B cell (primary cell): ENCODE measurements around the gene C6orf132. TPM values are rescaled to one million over a fixed set of nuclear protein-coding genes. Genes with fewer than 3 reads are reported as not detected.

Experiments
- ATAC-seq: fragments of 200-7000 bp; cut with Tn5 transposase; one replicate; pipeline ENCODE4 v1.10.0; 2021; ENCODE audit warnings: low read depth, mild to moderate bottlenecking, moderate number of reproducible peaks, moderate library complexity
- CTCF ChIA-PET: fragments of 350-600 bp; sonication (Branson Sonifier 250); formaldehyde crosslinking; loops from one replicate; lab custom pipeline; 2021; ENCODE audit warnings: antibody characterized with exemption, inconsistent platforms; lab: Charles Lee
- POLR2A ChIA-PET: fragments of 350-600 bp; sonication (Branson Sonifier 250); formaldehyde crosslinking; loops from one replicate; lab custom pipeline; 2021; ENCODE audit warnings: antibody characterized with exemption; lab: Charles Lee
- DNase-seq: peaks from one replicate; pipeline ENCODE4 v3.0.0; 2013
- H2AFZ ChIP-seq: 2 replicates; pipeline ENCODE4 v1.6.1; 2012; ENCODE audit warnings: mild to moderate bottlenecking, low read depth, low read length; ENCODE audit not compliant: insufficient read depth, poor library complexity, severe bottlenecking
- H3K27ac ChIP-seq, 2 donors: 1 replicate in 1 of 2; 2 replicates in 1 of 2; pipeline ENCODE4 v1.5.1; 2012 to 2013; ENCODE audit warnings: low read length in 2 of 2, mild to moderate bottlenecking in 2 of 2, moderate library complexity in 1 of 2
- H3K27me3 ChIP-seq, 4 experiments: fragments of 200-600 bp in 1 of 4; sonication (generic) in 1 of 4; replicated peaks in 1 of 4; 1 replicate in 2 of 4; 2 replicates in 2 of 4; pipeline versions ENCODE4 v1.6.1 to v1.7.0; 2013 to 2016; ENCODE audit warnings: low read length in 3 of 4, mild to moderate bottlenecking in 2 of 4, mixed read lengths in 1 of 4, moderate library complexity in 1 of 4; ENCODE audit not compliant: insufficient read depth in 4 of 4, control insufficient read depth in 3 of 4; ENCODE audit errors: control extremely low read depth in 1 of 4
- H3K36me3 ChIP-seq, 2 experiments: replicated peaks in 1 of 2; 1 replicate in 1 of 2; 2 replicates in 1 of 2; pipeline versions ENCODE4 v1.6.1 to v1.7.1; 2013; ENCODE audit warnings: low read length in 1 of 2; ENCODE audit not compliant: insufficient read depth in 2 of 2, control insufficient read depth in 1 of 2; ENCODE audit errors: control extremely low read depth in 1 of 2, extremely low read depth in 1 of 2
- H3K4me1 ChIP-seq, 2 donors: fragments of 200-600 bp in 1 of 2; sonication (generic) in 1 of 2; 1 replicate in 1 of 2; 2 replicates in 1 of 2; pipeline versions ENCODE4 v1.5.1 to v1.6.1; 2013 to 2017; ENCODE audit warnings: low read length in 2 of 2; ENCODE audit not compliant: control insufficient read depth in 2 of 2, insufficient read depth in 2 of 2
- H3K4me2 ChIP-seq: replicated peaks from 2 replicates; pipeline ENCODE3; 2012; ENCODE audit warnings: mild to moderate bottlenecking, low read depth, low read length; ENCODE audit not compliant: poor library complexity, severe bottlenecking
- H3K4me3 ChIP-seq, 5 experiments: fragments of 200-600 bp in 1 of 5; sonication (generic) in 1 of 5; 1 replicate in 3 of 5; 2 replicates in 2 of 5; pipeline versions ENCODE4 v1.5.1 to v1.7.0; 2011 to 2016; ENCODE audit warnings: low read length in 4 of 5, mild to moderate bottlenecking in 4 of 5, low read depth in 2 of 5, control low read depth in 1 of 5, moderate library complexity in 1 of 5; ENCODE audit not compliant: insufficient read depth in 1 of 5; ENCODE audit errors: control extremely low read depth in 1 of 5, extremely low read depth in 1 of 5
- H3K79me2 ChIP-seq: fragments of 200-600 bp; sonication (generic); one replicate; pipeline ENCODE4 v1.6.0; 2016; ENCODE audit warnings: low read length; ENCODE audit not compliant: control insufficient read depth, insufficient read depth
- H3K9ac ChIP-seq: fragments of 200-600 bp; sonication (generic); 2 replicates; pipeline ENCODE4 v1.6.1; 2017; ENCODE audit warnings: mild to moderate bottlenecking, low read length, moderate library complexity
- H3K9me3 ChIP-seq, 3 donors: one replicate each; pipeline versions ENCODE4 v1.6.1 to v1.7.1; 2013; ENCODE audit warnings: low read length in 2 of 3; ENCODE audit not compliant: control insufficient read depth in 2 of 3, insufficient read depth in 1 of 3; ENCODE audit errors: control extremely low read depth in 1 of 3
- H4K20me1 ChIP-seq: 2 replicates; pipeline ENCODE4 v1.6.0; 2012; ENCODE audit warnings: mild to moderate bottlenecking, low read length; ENCODE audit not compliant: insufficient read depth, control insufficient read depth, poor library complexity, severe bottlenecking
- H3K27ac Mint-ChIP-seq: one replicate; pipeline ENCODE4 v1.8.0; 2021; ENCODE audit warnings: mixed read lengths
- H3K27me3 Mint-ChIP-seq: one replicate; pipeline ENCODE4 v1.8.0; 2021; ENCODE audit warnings: mixed read lengths
- H3K4me1 Mint-ChIP-seq: one replicate; pipeline ENCODE4 v1.8.0; 2021; ENCODE audit warnings: mixed read lengths
- H3K4me3 Mint-ChIP-seq: one replicate; pipeline ENCODE4 v1.8.0; 2021; ENCODE audit warnings: mixed read lengths
- H3K9me3 Mint-ChIP-seq: one replicate; pipeline ENCODE4 v1.8.0; 2022; ENCODE audit warnings: mixed read lengths; ENCODE audit not compliant: insufficient read depth
- CTCF ChIP-seq: fragments of 200-600 bp; IDR thresholded peaks from one replicate; pipeline ENCODE4 v1.8.0; 2022; ENCODE audit warnings: antibody characterized with exemption, mild to moderate bottlenecking
- EZH2 ChIP-seq: IDR thresholded peaks from 2 replicates; pipeline ENCODE4 v1.6.1; 2012; ENCODE audit warnings: borderline replicate concordance, low read depth, mild to moderate bottlenecking, moderate library complexity, low read length; ENCODE audit not compliant: insufficient read depth, poor library complexity, severe bottlenecking
- WGBS: methylation state at CpG from one replicate; pipeline ENCODE4 v1.1.5; 2013; ENCODE audit warnings: missing lambda C conversion rate; ENCODE audit not compliant: insufficient coverage; 5-methylcytosine and 5-hydroxymethylcytosine counted together
- intact Hi-C: fragments of 100-400 bp; cut with micrococcal nuclease; formaldehyde crosslinking; loops from one replicate; pipeline ENCODE4 v1.10.0; 2022
- polyA plus RNA-seq: library from polyadenylated mRNA; depleted of rRNA; stranded (reverse); fragments of >200 nt; gene quantifications from 2 replicates; pipeline ENCODE4 v1.2.3, GENCODE V29; 2012
- total RNA-seq, 2 donors: library from RNA; stranded (reverse); fragments of 120-200 nt in 1 of 2; gene quantifications; 1 replicate in 1 of 2; 2 replicates in 1 of 2; pipeline versions ENCODE4 v1.2.3 to v1.2.4, GENCODE V29; 2013 to 2022

The C6orf132 gene
- total and polyA plus RNA-seq, 2 donors (not counting 1 experiment from before 2014, with no cell fraction given): 0.05 TPM; not detected in 1

- POLR2A ChIA-PET: no interaction called here
- Histone ChIP-seq H3K4me1 (peaks cover 29 to 37% of the 10 kb centered on the region in 2 donors), H2AFZ (no peak overlapping the region), H3K36me3 (no peaks in the 10 kb centered on the region), H3K9me3 (peaks cover 0 to 4% (median 0%) of the 10 kb centered on the region in 3 donors), H3K79me2 (no peaks in the 10 kb centered on the region), H3K4me2 (no peak overlapping the region), H3K27me3 (peaks cover 0 to 23% (median 12%) of the 10 kb centered on the region in 4 experiments), H3K4me3 (no peak overlapping the region), H3K27ac (no peak overlapping the region), H4K20me1 (no peaks in the 10 kb centered on the region), H3K9ac (no peak overlapping the region)
- Mint-ChIP-seq H3K9me3 (no peaks in the 10 kb centered on the region), H3K4me1 (peaks cover 29% of the 10 kb centered on the region), H3K27me3 (peaks cover 13% of the 10 kb centered on the region), H3K4me3 (no peak overlapping the region), H3K27ac (no peak overlapping the region)
- DNase-seq: no peak
- CTCF ChIA-PET: interaction anchor here (0.6 kb wide), 1 partner anchor 92 kb away, joined by 3 read pairs; no protein-coding TSS in a partner anchor
- WGBS: 94% methylated on average over 4 of the region's 6 CpGs
- TF ChIP-seq CTCF (no peak), EZH2 (no peak)
- intact Hi-C loops: no loop called here
- no peak for ATAC-seq
Measured at GRCh38 chr6:42138190-42138589, 4.2 kb downstream of the C6orf132 start.

GRCh38 chr6:42137194-42137753 lies 5.1 kb downstream of the C6orf132 start:
- ChIA-PET CTCF (no interaction called here), POLR2A (no interaction called here)
- H3K27ac Mint-ChIP-seq: no peak overlapping the region
- DNase-seq (no peak), ATAC-seq (no peak)
- Histone ChIP-seq H2AFZ (peak overlapping the region; percentile 77), H3K27me3 (peaks cover 0 to 14% (median 6%) of the 10 kb centered on the region in 4 experiments), H3K4me2 (peak overlapping the region; percentile 56), H3K27ac (no peak overlapping the region), H3K9ac (peak overlapping the region; percentile 19), H3K79me2 (no peaks in the 10 kb centered on the region), H4K20me1 (no peaks in the 10 kb centered on the region), H3K4me3 (no peak overlapping the region), H3K36me3 (no peaks in the 10 kb centered on the region), H3K9me3 (no peaks in the 10 kb centered on the region), H3K4me1 (peaks cover 22 to 31% of the 10 kb centered on the region in 2 donors)
- H3K4me3 Mint-ChIP-seq: peak overlapping the region; percentile 86
- H3K9me3 Mint-ChIP-seq: no peaks in the 10 kb centered on the region
- peaks cover 8% of the 10 kb centered on the region for H3K27me3 Mint-ChIP-seq
- intact Hi-C loops: no loop called here
- WGBS: 65% methylated on average over 2 of the region's 7 CpGs
- H3K4me1 Mint-ChIP-seq: peaks cover 25% of the 10 kb centered on the region
- no peak for TF ChIP-seq CTCF
- TF ChIP-seq EZH2: no peak
